NCI-H2196 (cell line): ENCODE results near the gene SLC1A2.

ENCODE experiments used
- DNase-seq: peaks from one replicate; lab custom pipeline; 2025; ENCODE audit not compliant: unreplicated experiment; lab: John Stamatoyannopoulos, UW

Gene SLC1A2

GRCh38 chr11:35330156-35330889 lies 89.0 kb downstream of the SLC1A2 start:
- no peak for DNase-seq

- no peak for DNase-seq
Observed at GRCh38 chr11:35327829-35328228, 91.5 kb downstream of the SLC1A2 start.

GRCh38 chr11:35326266-35326879 lies 93.0 kb downstream of the SLC1A2 start:
- DNase-seq: no peak

GRCh38 chr11:35324981-35325380 lies 94.4 kb downstream of the SLC1A2 start:
- no peak for DNase-seq

- DNase-seq: no peak
Observed at GRCh38 chr11:35324183-35324886, 95.0 kb downstream of the SLC1A2 start.

GRCh38 chr11:35323076-35323868 lies 96.1 kb downstream of the SLC1A2 start:
- no peak for DNase-seq

GRCh38 chr11:35322318-35322979 lies 96.9 kb downstream of the SLC1A2 start:
- no peak for DNase-seq

GRCh38 chr11:35321532-35322317 lies 97.6 kb downstream of the SLC1A2 start:
- no peak for DNase-seq

- DNase-seq: no peak
Observed at GRCh38 chr11:35321111-35321510, 98.2 kb downstream of the SLC1A2 start.

- no peak for DNase-seq
Observed at GRCh38 chr11:35318977-35319925, 100.1 kb downstream of the SLC1A2 start.

GRCh38 chr11:35318309-35318708 lies 101.0 kb downstream of the SLC1A2 start:
- DNase-seq: no peak

GRCh38 chr11:35317253-35317652 lies 102.1 kb downstream of the SLC1A2 start:
- DNase-seq: no peak

- DNase-seq: no peak
Observed at GRCh38 chr11:35316161-35316560, 103.2 kb downstream of the SLC1A2 start.

GRCh38 chr11:35313760-35314153 lies 105.6 kb downstream of the SLC1A2 start:
- no peak for DNase-seq

GRCh38 chr11:35313066-35313759 lies 106.1 kb downstream of the SLC1A2 start:
- no peak for DNase-seq

- DNase-seq: no peak
Observed at GRCh38 chr11:35311331-35311730, 108.0 kb downstream of the SLC1A2 start.

GRCh38 chr11:35308157-35308556 lies 111.2 kb downstream of the SLC1A2 start:
- DNase-seq: no peak

- no peak for DNase-seq
Observed at GRCh38 chr11:35307221-35307621, 112.1 kb downstream of the SLC1A2 start.
